ENCODE data around the gene EIF3D. TPM values are rescaled to one million over a fixed set of nuclear protein-coding genes. Genes with fewer than 3 reads are reported as not detected.

EIF3D gene
- total RNA-seq, 1 donor from 2014 or later, result 143 TPM

- Mint-ChIP-seq H3K27ac (ENCODE audit: unreplicated experiment) (no peak overlapping the region), H3K27me3 (ENCODE audit: unreplicated experiment) (no peaks in the 10 kb centered on the region), H3K36me3 (ENCODE audit: unreplicated experiment) (peaks cover 13% of the 10 kb centered on the region), H3K4me1 (ENCODE audit: low read depth, unreplicated experiment) (peaks cover 4% of the 10 kb centered on the region), H3K9me3 (ENCODE audit: unreplicated experiment) (no peaks in the 10 kb centered on the region), H3K4me3 (ENCODE audit: unreplicated experiment) (no peak overlapping the region)
- peak; percentile 34 for TF ChIP-seq CTCF (IDR thresholded peaks at IDR 0.05; ENCODE audit: partially characterized antibody, unreplicated experiment)
- peak; percentile 71 for DNase-seq
Measured at GRCh38 chr22:36510966-36511881, 17.7 kb downstream of the EIF3D start.

GRCh38 chr22:36510384-36510783, 18.6 kb downstream of the EIF3D start:
- no peaks in the 10 kb centered on the region for H3K9me3 Mint-ChIP-seq (ENCODE audit: unreplicated experiment)
- H3K4me3 Mint-ChIP-seq (ENCODE audit: unreplicated experiment), result no peak overlapping the region
- DNase-seq, result no peak
- no peak for TF ChIP-seq CTCF (IDR thresholded peaks at IDR 0.05; ENCODE audit: partially characterized antibody, unreplicated experiment)
- peaks cover 6% of the 10 kb centered on the region for H3K36me3 Mint-ChIP-seq (ENCODE audit: unreplicated experiment)
- no peaks in the 10 kb centered on the region for H3K27me3 Mint-ChIP-seq (ENCODE audit: unreplicated experiment)
- peaks cover 4% of the 10 kb centered on the region for H3K4me1 Mint-ChIP-seq (ENCODE audit: low read depth, unreplicated experiment)
- H3K27ac Mint-ChIP-seq (ENCODE audit: unreplicated experiment), result no peak overlapping the region

DNA sequence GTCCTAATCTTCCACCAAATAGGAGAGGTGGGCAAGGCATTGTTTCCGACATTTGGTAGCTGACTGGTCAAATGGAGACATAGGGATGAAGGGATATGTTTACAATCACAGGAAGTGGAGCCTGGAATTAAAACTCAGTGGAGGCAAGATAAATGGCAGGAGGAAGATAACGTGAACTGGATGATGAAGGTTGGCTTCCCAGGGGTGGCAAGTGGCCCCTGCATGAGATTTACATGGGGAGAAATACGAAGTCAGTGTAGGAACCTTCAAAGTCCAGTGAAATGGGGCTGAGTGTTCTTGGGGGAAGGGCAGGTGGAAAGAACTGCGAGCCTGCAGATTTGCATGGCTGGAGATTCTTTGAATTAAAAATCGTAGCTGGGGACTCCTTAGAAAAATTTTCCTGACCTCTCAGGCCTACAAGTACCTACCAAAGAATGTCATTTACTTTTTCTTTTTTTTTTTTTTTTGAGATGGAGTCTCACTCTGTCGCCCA, 21.4 kb downstream of the EIF3D start:
- H3K4me3 Mint-ChIP-seq (ENCODE audit: unreplicated experiment), result peak overlapping the region; percentile 28
- TF ChIP-seq CTCF (IDR thresholded peaks at IDR 0.05; ENCODE audit: partially characterized antibody, unreplicated experiment), result no peak
- H3K27me3 Mint-ChIP-seq (ENCODE audit: unreplicated experiment), result no peaks in the 10 kb centered on the region
- peaks cover 5% of the 10 kb centered on the region for H3K36me3 Mint-ChIP-seq (ENCODE audit: unreplicated experiment)
- DNase-seq, result no peak
- H3K4me1 Mint-ChIP-seq (ENCODE audit: low read depth, unreplicated experiment), result peaks cover 4% of the 10 kb centered on the region
- H3K27ac Mint-ChIP-seq (ENCODE audit: unreplicated experiment), result peak overlapping the region; percentile 23
- no peaks in the 10 kb centered on the region for H3K9me3 Mint-ChIP-seq (ENCODE audit: unreplicated experiment)

DNA sequence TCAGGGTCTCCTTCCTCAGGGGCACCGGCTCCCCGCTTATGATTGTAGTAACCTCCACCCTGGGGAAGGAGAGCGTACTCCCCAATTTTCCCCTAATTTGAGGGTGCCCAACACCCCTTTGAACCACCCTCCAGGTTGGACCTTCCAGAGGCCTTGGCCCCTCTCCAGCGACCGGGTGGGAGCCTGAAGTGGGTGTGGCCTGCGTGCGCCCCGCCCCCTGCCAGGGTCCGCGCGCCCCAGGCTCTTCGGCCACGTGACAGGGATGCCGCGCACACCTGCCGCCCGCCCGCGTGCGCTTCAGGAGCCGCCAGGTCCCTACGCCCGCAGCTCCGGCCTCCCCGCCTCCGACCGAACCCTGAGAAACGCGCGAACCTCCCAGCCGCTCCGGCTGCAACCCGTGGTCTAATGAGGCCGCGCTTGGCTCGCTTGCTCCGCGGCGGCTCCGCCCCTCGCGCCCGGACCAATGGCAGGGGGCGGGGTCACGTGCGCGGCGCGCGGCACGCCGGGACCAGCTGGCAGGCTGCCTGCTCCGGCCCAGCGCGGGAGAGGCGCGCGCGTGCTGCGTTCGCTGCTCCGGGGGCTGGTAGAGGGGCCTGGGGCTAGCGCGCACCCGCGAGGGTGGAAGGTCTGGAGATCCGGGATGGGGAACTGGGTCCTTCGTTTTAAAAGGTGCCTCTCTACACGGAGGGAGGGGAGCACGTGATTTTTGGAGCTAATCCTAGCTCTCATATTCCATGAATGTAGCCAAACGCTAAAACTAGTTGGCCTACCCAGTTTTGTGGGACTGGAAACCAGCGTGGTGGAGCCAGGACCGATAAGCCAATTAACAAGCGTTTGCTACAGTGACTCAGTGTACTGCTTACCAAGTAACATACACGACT, 22.1 kb downstream of the EIF3D start, which contains the start of gene FOXRED2:
Gene FOXRED2, minus strand, starts transcription at position 404 of the 881 bp plus-strand sequence. CDS start 618 bp downstream, outside the sequence.
- no peaks in the 10 kb centered on the region for H3K27me3 Mint-ChIP-seq (ENCODE audit: unreplicated experiment)
- no peaks in the 10 kb centered on the region for H3K9me3 Mint-ChIP-seq (ENCODE audit: unreplicated experiment)
- no peak for TF ChIP-seq CTCF (IDR thresholded peaks at IDR 0.05; ENCODE audit: partially characterized antibody, unreplicated experiment)
- H3K4me1 Mint-ChIP-seq (ENCODE audit: low read depth, unreplicated experiment), result peaks cover 4% of the 10 kb centered on the region
- DNase-seq, result peak; percentile 91
- peak within 1 kb of the TSS; percentile 52 for H3K27ac Mint-ChIP-seq (ENCODE audit: unreplicated experiment)
- peak within 1 kb of the TSS; percentile 65 for H3K4me3 Mint-ChIP-seq (ENCODE audit: unreplicated experiment)
- peaks cover 5% of the 10 kb centered on the region for H3K36me3 Mint-ChIP-seq (ENCODE audit: unreplicated experiment)
